NT2/D1 (cell line): ENCODE measurements around the gene TMEM253.

Experiments
- DNase-seq: peaks from one replicate; pipeline ENCODE4 v3.0.0-alpha.2; 2011; ENCODE audit warnings: low read depth, low spot score
- H3K27me3 ChIP-seq: 2 replicates; pipeline ENCODE4 v1.6.0; 2011; ENCODE audit warnings: mild to moderate bottlenecking; ENCODE audit not compliant: insufficient read length, insufficient read depth
- H3K36me3 ChIP-seq: 2 replicates; pipeline ENCODE4 v1.6.1; 2011; ENCODE audit warnings: mild to moderate bottlenecking, low read length, mixed read lengths; ENCODE audit not compliant: insufficient read depth, insufficient read length
- H3K4me1 ChIP-seq: 2 replicates; pipeline ENCODE4 v1.5.1; 2011; ENCODE audit not compliant: insufficient read depth, insufficient read length
- H3K4me3 ChIP-seq: 2 replicates; pipeline ENCODE4 v1.5.1; 2011; ENCODE audit warnings: low read depth; ENCODE audit not compliant: insufficient read length
- H3K9ac ChIP-seq: 2 replicates; pipeline ENCODE4 v1.6.0; 2011; ENCODE audit warnings: low read depth; ENCODE audit not compliant: insufficient read length
- H3K9me3 ChIP-seq: 2 replicates; pipeline ENCODE4 v1.5.1; 2011; ENCODE audit warnings: mild to moderate bottlenecking, low read length; ENCODE audit not compliant: insufficient read depth
- SUZ12 ChIP-seq: IDR thresholded peaks from 2 replicates; pipeline ENCODE4 v1.6.1; 2011; ENCODE audit not compliant: insufficient read length, insufficient read depth; ENCODE audit errors: extremely low read depth
- YY1 ChIP-seq: IDR thresholded peaks from 2 replicates; pipeline ENCODE4 v1.6.1; 2011; ENCODE audit not compliant: insufficient read length, insufficient read depth
- ZNF274 ChIP-seq: IDR thresholded peaks from 2 replicates; pipeline ENCODE4 v1.6.1; 2011; ENCODE audit warnings: mild to moderate bottlenecking, low read depth, low read length

Gene TMEM253

GRCh38 chr14:21136024-21136423 lies 35.2 kb downstream of the TMEM253 start:
- H3K4me1 ChIP-seq: no peaks in the 10 kb centered on the region

GRCh38 chr14:21142357-21142756 lies 41.5 kb downstream of the TMEM253 start:
- DNase-seq: no peak
- Histone ChIP-seq H3K36me3 (no peaks in the 10 kb centered on the region), H3K9me3 (peaks cover 10% of the 10 kb centered on the region; the same call in 1 of the 2 replicates), H3K27me3 (no peaks in the 10 kb centered on the region), H3K4me3 (no peak overlapping the region), H3K9ac (no peak overlapping the region), H3K4me1 (no peaks in the 10 kb centered on the region)
- TF ChIP-seq ZNF274: no peak
- TF ChIP-seq SUZ12: no peak
- no peak for TF ChIP-seq YY1

More at GRCh38 chr14:21136024-21136423, 35.2 kb downstream of the TMEM253 start:
- TF ChIP-seq YY1 (no peak), SUZ12 (no peak), ZNF274 (no peak)
- no peak for DNase-seq
- Histone ChIP-seq H3K27me3 (no peaks in the 10 kb centered on the region), H3K9ac (no peak overlapping the region), H3K36me3 (no peaks in the 10 kb centered on the region), H3K4me3 (no peak overlapping the region), H3K9me3 (no peaks in the 10 kb centered on the region)

DNA sequence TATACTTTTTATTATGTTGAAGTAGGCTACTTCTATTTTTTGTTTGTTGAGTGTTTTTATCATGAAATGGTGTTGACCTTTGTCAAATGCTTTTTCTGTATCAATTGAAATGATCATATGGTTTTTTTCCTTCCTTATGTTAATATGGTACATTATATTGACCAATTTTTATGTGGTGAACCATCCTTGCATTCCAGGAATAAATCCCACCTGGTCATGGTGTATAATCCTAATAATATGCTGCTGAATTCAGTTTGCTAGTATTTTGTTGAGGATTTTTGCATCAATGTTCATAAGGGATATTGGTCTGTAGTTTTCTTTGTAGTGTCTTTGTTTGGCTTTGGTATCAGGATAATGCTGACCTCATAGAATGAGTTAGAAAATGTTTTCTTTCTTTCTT lies 44.6 kb downstream of the TMEM253 start:
- TF ChIP-seq SUZ12: no peak
- no peak for TF ChIP-seq ZNF274
- TF ChIP-seq YY1: no peak
- Histone ChIP-seq H3K9me3 (peaks cover 10% of the 10 kb centered on the region; the same call in 1 of the 2 replicates), H3K4me1 (no peaks in the 10 kb centered on the region), H3K9ac (no peak overlapping the region), H3K27me3 (no peaks in the 10 kb centered on the region), H3K4me3 (no peak overlapping the region), H3K36me3 (no peaks in the 10 kb centered on the region)
- DNase-seq: no peak

- Histone ChIP-seq H3K27me3 (no peaks in the 10 kb centered on the region), H3K9ac (no peak overlapping the region), H3K9me3 (peaks cover 10% of the 10 kb centered on the region; the same call in 1 of the 2 replicates), H3K36me3 (no peaks in the 10 kb centered on the region), H3K4me3 (no peak overlapping the region), H3K4me1 (no peaks in the 10 kb centered on the region)
- no peak for DNase-seq
- TF ChIP-seq SUZ12: no peak
- no peak for TF ChIP-seq ZNF274
- TF ChIP-seq YY1: no peak
These were observed 48.9 kb downstream of the TMEM253 start for GRCh38 chr14:21149641-21150367.
